Neuronal stem cell (in vitro differentiated cells): ENCODE results near the gene ZSCAN31. TPM values are rescaled to one million over a fixed set of nuclear protein-coding genes. Genes with fewer than 3 reads are reported as not detected.
A peak's percentile ranks its signal among the peaks of the same experiment; 100 is the strongest.

Experiments
- DNase-seq: peaks from one replicate; pipeline ENCODE4 v3.0.0-alpha.2; 2013; ENCODE audit warnings: low spot score
- H2AFZ ChIP-seq: one replicate; pipeline ENCODE4 v1.6.1; 2013; ENCODE audit warnings: mild to moderate bottlenecking, low read length, inconsistent platforms
- H2AK5ac ChIP-seq: 2 replicates; pipeline ENCODE4 v1.6.1; 2013; ENCODE audit warnings: low read depth, mild to moderate bottlenecking, inconsistent platforms, low read length, moderate library complexity, mixed read lengths
- H2BK120ac ChIP-seq: 2 replicates; pipeline ENCODE4 v1.6.1; 2013; ENCODE audit warnings: low read depth, mild to moderate bottlenecking, inconsistent platforms, low read length, moderate library complexity, mixed read lengths
- H2BK12ac ChIP-seq: one replicate; pipeline ENCODE4 v1.6.1; 2013; ENCODE audit warnings: low read length, inconsistent platforms
- H2BK15ac ChIP-seq: 2 replicates; pipeline ENCODE4 v1.6.1; 2013; ENCODE audit warnings: mild to moderate bottlenecking, low read length, inconsistent platforms, mixed read lengths
- H2BK5ac ChIP-seq: one replicate; pipeline ENCODE4 v1.6.1; 2013; ENCODE audit warnings: inconsistent platforms, mild to moderate bottlenecking, low read length, moderate library complexity
- H3K14ac ChIP-seq: one replicate; pipeline ENCODE4 v1.6.1; 2013; ENCODE audit warnings: low read length, inconsistent platforms
- H3K18ac ChIP-seq: 2 replicates; pipeline ENCODE4 v1.6.1; 2013; ENCODE audit warnings: low read length, inconsistent platforms
- H3K23ac ChIP-seq: 2 replicates; pipeline ENCODE4 v1.6.1; 2013; ENCODE audit warnings: low read depth, mild to moderate bottlenecking, mixed read lengths, low read length, inconsistent platforms; ENCODE audit not compliant: poor library complexity
- H3K27ac ChIP-seq: replicated peaks from 3 replicates; pipeline ENCODE4 v1.5.1; 2013; ENCODE audit warnings: low read length, inconsistent platforms
- H3K27me3 ChIP-seq, 3 experiments: 2 replicates each; pipeline ENCODE4 v1.6.1; 2013; ENCODE audit warnings: low read length in 3 of 3, mild to moderate bottlenecking in 2 of 3, inconsistent platforms in 1 of 3, low read depth in 1 of 3, mixed read lengths in 1 of 3, moderate library complexity in 1 of 3; ENCODE audit not compliant: control insufficient read depth in 3 of 3, insufficient read depth in 3 of 3
- H3K36me3 ChIP-seq, 2 donors: replicated peaks in 1 of 2; 2 replicates each; pipeline ENCODE4 v1.6.1; 2013; ENCODE audit warnings: low read length in 2 of 2; ENCODE audit not compliant: control insufficient read depth in 2 of 2, insufficient read depth in 2 of 2
- H3K4ac ChIP-seq: 2 replicates; pipeline ENCODE4 v1.6.1; 2013; ENCODE audit warnings: inconsistent platforms, mild to moderate bottlenecking, low read length, moderate library complexity
- H3K4me1 ChIP-seq, 2 donors: 1 replicate in 1 of 2; 2 replicates in 1 of 2; pipeline ENCODE4 v1.6.1; 2013; ENCODE audit warnings: low read length in 2 of 2, low read depth in 1 of 2; ENCODE audit not compliant: control insufficient read depth in 2 of 2, insufficient read depth in 1 of 2
- H3K4me2 ChIP-seq: one replicate; pipeline ENCODE4 v1.6.1; 2013; ENCODE audit warnings: mild to moderate bottlenecking, low read length, inconsistent platforms; ENCODE audit not compliant: insufficient read depth, poor library complexity, severe bottlenecking
- H3K4me3 ChIP-seq, 2 donors: 2 replicates each; pipeline ENCODE4 v1.5.1; 2013; ENCODE audit warnings: low read length in 2 of 2, mild to moderate bottlenecking in 2 of 2, inconsistent platforms in 1 of 2, moderate library complexity in 1 of 2
- H3K79me1 ChIP-seq: one replicate; pipeline ENCODE4 v1.6.1; 2013; ENCODE audit warnings: low read depth, mild to moderate bottlenecking, inconsistent platforms, low read length, moderate library complexity
- H3K9ac ChIP-seq: one replicate; pipeline ENCODE4 v1.6.1; 2013; ENCODE audit warnings: mild to moderate bottlenecking, low read depth, low read length, inconsistent platforms; ENCODE audit not compliant: poor library complexity
- H3K9me3 ChIP-seq, 2 donors: replicated peaks in 1 of 2; 2 replicates each; pipeline versions ENCODE3 to v1.6.1; 2013; ENCODE audit warnings: low read length in 2 of 2, mild to moderate bottlenecking in 2 of 2, inconsistent platforms in 1 of 2, low read depth in 1 of 2, mixed read lengths in 1 of 2, moderate library complexity in 1 of 2; ENCODE audit not compliant: control insufficient read depth in 2 of 2, insufficient read depth in 1 of 2
- H4K8ac ChIP-seq: one replicate; pipeline ENCODE4 v1.6.1; 2013; ENCODE audit warnings: low read depth, mild to moderate bottlenecking, inconsistent platforms, low read length, moderate library complexity
- H4K91ac ChIP-seq: one replicate; pipeline ENCODE4 v1.6.1; 2013; ENCODE audit warnings: low read length, low read depth, mild to moderate bottlenecking, inconsistent platforms; ENCODE audit not compliant: poor library complexity
- WGBS, 2 donors: extraction: QIAGEN DNeasy Blood & Tissue Kit; methylation state at CpG; one replicate each; pipeline ENCODE4 v1.1.7; 2013; ENCODE audit warnings: missing lambda C conversion rate in 2 of 2, mixed read lengths in 1 of 2; ENCODE audit not compliant: insufficient read length in 2 of 2, insufficient replicate concordance in 1 of 2; ENCODE audit errors: extremely low coverage in 2 of 2; 5-methylcytosine and 5-hydroxymethylcytosine counted together
- polyA plus RNA-seq, 2 experiments: library from polyadenylated mRNA; stranded (reverse); fragments of 200-250 nt; gene quantifications; one replicate each; pipeline ENCODE4 v1.2.3, GENCODE V29; 2013

ZSCAN31 gene
- 2.7 TPM for polyA plus RNA-seq (2013, experiment 1 of 2)
- 2.2 TPM for polyA plus RNA-seq (2013, experiment 2 of 2)

- no peaks in the 10 kb centered on the region for H3K27me3 ChIP-seq
- no CpG with 5 or more reads among the region's 35 CpGs for WGBS, 2 donors
Observed at GRCh38 chr6:28335564-28336283, at the start of gene ZSCAN31. Gene ZSCAN31, minus strand, starts transcription at chr6:28336148. Its CDS starts 6,465 bp downstream, at chr6:28329683.

GRCh38 chr6:28384143-28384533 lies 48.2 kb upstream of the ZSCAN31 start:
- no peak overlapping the region for H2BK15ac ChIP-seq
- H2BK12ac ChIP-seq = no peak overlapping the region
- H3K27ac ChIP-seq = no peak overlapping the region
- no peak overlapping the region for H3K23ac ChIP-seq
- no CpG with 5 or more reads among the region's 2 CpGs for WGBS, 2 donors
- no peak overlapping the region for H3K18ac ChIP-seq
- H3K4me3 ChIP-seq = no peak overlapping the region
- peaks cover 0 to 1% of the 10 kb centered on the region in 2 donors for H3K4me1 ChIP-seq
- no peak overlapping the region for H4K8ac ChIP-seq
- no peak overlapping the region for H4K91ac ChIP-seq
- no peak overlapping the region for H2AFZ ChIP-seq
- H2AK5ac ChIP-seq = no peak overlapping the region
- peaks cover 25 to 100% of the 10 kb centered on the region in 2 donors for H3K36me3 ChIP-seq
- no peak overlapping the region for H3K4me2 ChIP-seq
- no peak overlapping the region for H2BK5ac ChIP-seq
- H2BK120ac ChIP-seq = no peak overlapping the region
- no peak overlapping the region for H3K9ac ChIP-seq
- no peak overlapping the region for H3K4ac ChIP-seq
- H3K9me3 ChIP-seq = peaks cover 4 to 15% of the 10 kb centered on the region in 2 donors
- no peak overlapping the region for H3K14ac ChIP-seq
- DNase-seq = no peak
- H3K79me1 ChIP-seq = peaks cover 2% of the 10 kb centered on the region
- no peaks in the 10 kb centered on the region for H3K27me3 ChIP-seq

More at GRCh38 chr6:28335564-28336283, at the start of gene ZSCAN31:
- Histone ChIP-seq H3K4me1 (peaks cover 3 to 7% of the 10 kb centered on the region in 2 donors), H4K91ac (no peak within 1 kb of the TSS), H2AK5ac (no peak within 1 kb of the TSS), H3K18ac (peak within 1 kb of the TSS; percentile 90), H3K4me2 (peak within 1 kb of the TSS; percentile 51), H3K23ac (peak within 1 kb of the TSS; percentile 81), H3K79me1 (no peaks in the 10 kb centered on the region), H3K4me3 (peak within 1 kb of the TSS; percentile 64 to 89), H3K27ac (peak within 1 kb of the TSS; percentile 97), H3K9me3 (peaks cover 0 to 2% of the 10 kb centered on the region in 2 donors), H3K36me3 (no peaks in the 10 kb centered on the region), H3K9ac (peak within 1 kb of the TSS; percentile 84), H2BK15ac (no peak within 1 kb of the TSS), H3K14ac (no peak within 1 kb of the TSS), H3K4ac (no peak within 1 kb of the TSS), H2BK120ac (no peak within 1 kb of the TSS), H4K8ac (no peak within 1 kb of the TSS), H2BK12ac (no peak within 1 kb of the TSS), H2AFZ (peak within 1 kb of the TSS; percentile 85), H2BK5ac (no peak within 1 kb of the TSS)
- peak; percentile 90 for DNase-seq

- peaks cover 0 to 1% of the 10 kb centered on the region in 2 donors for H3K4me1 ChIP-seq
- H2AK5ac ChIP-seq = no peak overlapping the region
- no peaks in the 10 kb centered on the region for H3K27me3 ChIP-seq
- peak overlapping the region; percentile 79 for H3K18ac ChIP-seq
- H4K8ac ChIP-seq = no peak overlapping the region
- H3K36me3 ChIP-seq = peaks cover 22 to 100% of the 10 kb centered on the region in 2 donors
- H3K4me3 ChIP-seq = peak overlapping the region in 1 of 2 donors; percentile 78
- no peak overlapping the region for H3K14ac ChIP-seq
- no peak overlapping the region for H2BK120ac ChIP-seq
- H4K91ac ChIP-seq = no peak overlapping the region
- no peak overlapping the region for H3K4ac ChIP-seq
- WGBS, 2 donors = no CpG with 5 or more reads among the region's 31 CpGs
- H3K27ac ChIP-seq = peak overlapping the region; percentile 75
- peaks cover 2% of the 10 kb centered on the region for H3K79me1 ChIP-seq
- no peak overlapping the region for H2BK12ac ChIP-seq
- H2AFZ ChIP-seq = no peak overlapping the region
- H3K4me2 ChIP-seq = peak overlapping the region; percentile 53
- no peak overlapping the region for H2BK5ac ChIP-seq
- H3K9me3 ChIP-seq = peaks cover 4 to 22% of the 10 kb centered on the region in 2 donors
- H2BK15ac ChIP-seq = no peak overlapping the region
- H3K23ac ChIP-seq = no peak overlapping the region
- peak; percentile 83 for DNase-seq
- peak overlapping the region; percentile 78 for H3K9ac ChIP-seq
Observed at GRCh38 chr6:28383235-28384142, 47.5 kb upstream of the ZSCAN31 start.

- Histone ChIP-seq H2BK5ac (no peak overlapping the region), H3K27me3 (no peaks in the 10 kb centered on the region), H4K8ac (no peak overlapping the region), H3K18ac (no peak overlapping the region), H2AFZ (no peak overlapping the region), H2BK12ac (no peak overlapping the region), H3K4me3 (no peak overlapping the region), H3K14ac (no peak overlapping the region), H3K27ac (no peak overlapping the region), H3K36me3 (peaks cover 18 to 98% of the 10 kb centered on the region in 2 donors), H3K9ac (no peak overlapping the region), H3K4me2 (no peak overlapping the region), H3K23ac (no peak overlapping the region), H2BK120ac (no peak overlapping the region), H3K79me1 (peaks cover 2% of the 10 kb centered on the region), H2AK5ac (no peak overlapping the region), H3K4ac (no peak overlapping the region), H3K9me3 (peaks cover 4 to 23% of the 10 kb centered on the region in 2 donors), H3K4me1 (peaks cover 0 to 1% of the 10 kb centered on the region in 2 donors), H4K91ac (no peak overlapping the region), H2BK15ac (no peak overlapping the region)
- WGBS, 2 donors = no CpG with 5 or more reads among the region's 2 CpGs
- DNase-seq = no peak
Observed at GRCh38 chr6:28380381-28380780, 44.4 kb upstream of the ZSCAN31 start.
